Stimulated activated CD8-positive, alpha-beta memory T cell treated with anti-CD3 and anti-CD28 coated beads, Interleukin-7, amount 100 ng/mL, for 24 hours (primary cell): Measurements from ENCODE around the gene MYO10.
A peak's percentile ranks its signal among the peaks of the same experiment; 100 is the strongest.
"Not testable (repeated sequence)": the region's sequence is repeated elsewhere in the genome, so short reads cannot be mapped to it uniquely, and the experiment has no call there.

Experiments used
- DNase-seq: peaks from one replicate; pipeline ENCODE4 v3.0.0-alpha.2; 2020; ENCODE audit warnings: low read depth

Gene MYO10

DNA sequence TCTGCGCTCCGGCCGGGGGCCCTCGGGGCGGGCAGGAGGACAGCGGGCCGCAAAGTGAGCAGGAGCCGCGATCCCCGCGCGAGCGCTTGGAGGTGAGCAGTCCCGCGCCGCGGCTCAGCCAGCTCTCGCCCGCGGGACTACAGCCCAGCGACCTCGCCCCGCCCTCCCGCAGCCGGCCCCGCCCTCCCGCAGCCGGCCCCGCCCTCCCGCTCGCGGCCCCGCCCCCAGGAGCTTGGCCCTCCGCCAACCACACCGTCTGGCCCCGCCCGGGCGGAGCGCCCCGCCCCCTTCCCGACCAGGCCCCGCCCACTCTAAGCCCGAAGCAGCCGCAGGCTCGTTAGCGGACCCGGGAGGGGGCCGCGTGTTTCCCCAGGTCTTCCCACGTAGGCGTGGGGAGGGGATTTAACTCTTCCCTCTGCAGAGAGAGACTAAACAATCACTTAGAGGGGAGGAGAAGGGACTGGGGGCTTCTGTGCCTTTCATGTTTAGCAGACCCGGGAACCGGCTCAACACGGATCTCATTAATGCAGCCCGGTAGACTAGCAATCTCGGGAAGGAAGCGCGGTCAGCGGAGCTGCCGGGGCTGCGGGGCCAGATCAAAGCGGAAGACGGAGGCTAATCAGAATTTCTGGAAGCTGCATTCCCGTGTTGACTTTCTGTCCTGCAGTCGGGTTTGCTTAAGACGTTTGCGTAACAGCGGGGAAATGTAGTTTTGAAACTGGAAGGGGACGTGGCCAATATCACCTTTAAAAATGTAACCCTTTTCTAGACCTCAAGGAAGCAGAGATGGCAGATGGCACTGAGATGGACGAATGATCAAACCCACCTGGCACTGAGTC lies at the start of gene MYO10:
TSS of gene MYO10 (minus strand) at position 139 of the 839 bp plus-strand sequence. CDS start 480 bp downstream, outside the sequence.
- DNase-seq, result peak; percentile 20

GRCh38 chr5:16985304-16985703 lies 49.2 kb upstream of the MYO10 start:
- DNase-seq, result not testable (repeated sequence)

GRCh38 chr5:16983972-16984371 lies 47.9 kb upstream of the MYO10 start:
- no peak for DNase-seq

GRCh38 chr5:16983022-16983639 lies 47.0 kb upstream of the MYO10 start:
- DNase-seq, result no peak

GRCh38 chr5:16981700-16982099 lies 45.6 kb upstream of the MYO10 start:
- DNase-seq, result no peak

DNA sequence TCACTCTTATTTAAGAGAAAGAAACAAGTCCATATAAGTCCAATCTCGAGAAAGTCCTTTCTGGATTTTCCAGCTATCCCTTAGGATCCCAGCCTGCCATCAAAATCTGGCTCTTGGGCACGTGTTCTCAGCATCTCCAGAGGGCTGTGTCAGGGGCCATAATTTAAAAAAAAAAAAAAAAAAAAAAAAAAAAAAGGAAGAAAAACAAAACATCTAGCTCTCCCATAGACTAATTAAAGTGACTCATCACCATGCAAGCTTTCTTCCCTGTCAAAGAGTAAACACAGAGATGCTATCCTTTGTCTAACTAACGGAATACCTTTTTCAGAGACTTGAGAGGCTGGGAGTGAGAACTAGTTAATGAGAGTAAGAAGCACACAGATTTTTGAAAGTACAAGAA lies 44.9 kb upstream of the MYO10 start:
- no peak for DNase-seq

DNA sequence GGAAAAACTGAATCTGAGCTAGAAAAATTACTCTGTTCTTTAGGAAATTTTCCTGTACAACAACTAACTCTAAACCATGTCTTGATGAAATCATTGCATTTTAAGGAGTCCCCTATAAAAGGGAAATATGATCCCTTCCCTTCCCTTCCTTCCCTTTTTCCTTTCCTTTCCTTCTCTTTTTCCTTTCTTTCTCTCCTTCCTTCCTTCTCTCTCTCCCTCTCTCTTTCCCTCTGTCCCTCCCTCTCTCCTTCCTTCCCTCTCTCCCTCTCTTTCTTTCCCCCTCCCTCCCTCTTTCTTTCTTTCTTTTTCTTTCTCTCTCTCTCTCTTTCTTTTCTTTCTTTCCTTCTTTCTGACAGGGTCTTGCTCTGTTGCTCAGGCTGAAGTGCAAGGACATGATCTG lies 42.2 kb upstream of the MYO10 start:
- no peak for DNase-seq

- DNase-seq, result no peak
Observed at GRCh38 chr5:16976625-16977008, 40.5 kb upstream of the MYO10 start.

DNA sequence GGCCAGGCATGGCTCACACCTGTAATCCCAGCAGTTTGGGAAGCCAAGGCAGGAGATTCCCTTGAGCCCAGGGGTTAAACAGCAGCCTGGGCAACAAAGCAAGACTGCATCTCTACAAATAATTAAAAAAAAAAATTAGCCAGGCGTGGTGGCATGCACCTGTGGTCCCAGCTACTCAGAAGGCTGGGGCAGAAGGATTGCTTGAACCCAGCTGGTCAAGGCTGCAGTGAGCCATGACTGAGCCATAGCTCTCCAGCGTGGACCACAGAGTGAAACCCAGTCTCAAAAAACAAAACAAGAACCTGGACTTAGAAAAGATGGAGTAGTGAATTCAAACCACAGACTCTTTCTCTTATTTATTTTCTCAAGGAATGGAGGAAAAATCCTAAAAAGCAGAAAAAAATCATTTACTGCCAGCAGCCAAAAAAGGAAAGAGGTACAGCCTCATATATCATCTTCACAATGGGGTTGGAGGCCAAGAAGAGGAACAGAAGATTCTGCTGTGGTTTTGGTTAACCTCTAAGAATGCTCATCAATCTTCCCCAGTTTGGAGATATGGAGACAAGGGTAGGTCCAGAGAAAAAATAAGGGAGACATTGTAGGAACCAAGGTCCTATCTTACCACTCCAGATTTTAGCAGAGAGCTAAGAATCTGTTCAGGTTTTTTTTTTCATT lies 40.0 kb upstream of the MYO10 start:
- DNase-seq, result no peak

GRCh38 chr5:16974981-16975380 lies 38.9 kb upstream of the MYO10 start:
- DNase-seq, result no peak

DNA sequence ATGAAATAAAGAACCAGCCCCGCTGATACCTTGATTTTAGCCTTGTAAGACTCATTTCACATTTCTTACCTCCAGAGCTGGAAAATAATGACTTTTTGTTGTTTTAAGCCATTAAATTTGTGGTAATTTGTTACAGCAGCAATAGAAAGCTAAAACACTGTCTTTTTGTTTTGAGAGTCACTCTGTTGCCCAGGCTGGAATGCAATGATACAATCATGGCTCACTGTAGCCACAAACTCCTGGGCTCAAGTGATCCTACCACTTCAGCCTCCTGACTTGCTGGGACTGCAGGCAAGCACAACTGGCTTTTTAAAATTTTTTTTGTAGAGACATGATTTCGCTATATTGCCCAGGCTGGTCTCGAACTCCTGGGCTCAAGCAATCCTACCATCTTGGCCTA lies 34.7 kb upstream of the MYO10 start:
- no peak for DNase-seq

GRCh38 chr5:16970260-16970659 lies 34.2 kb upstream of the MYO10 start:
- no peak for DNase-seq

- no peak for DNase-seq
Observed at GRCh38 chr5:16965581-16965980, 29.5 kb upstream of the MYO10 start.

GRCh38 chr5:16963821-16964220 lies 27.7 kb upstream of the MYO10 start:
- no peak for DNase-seq

DNA sequence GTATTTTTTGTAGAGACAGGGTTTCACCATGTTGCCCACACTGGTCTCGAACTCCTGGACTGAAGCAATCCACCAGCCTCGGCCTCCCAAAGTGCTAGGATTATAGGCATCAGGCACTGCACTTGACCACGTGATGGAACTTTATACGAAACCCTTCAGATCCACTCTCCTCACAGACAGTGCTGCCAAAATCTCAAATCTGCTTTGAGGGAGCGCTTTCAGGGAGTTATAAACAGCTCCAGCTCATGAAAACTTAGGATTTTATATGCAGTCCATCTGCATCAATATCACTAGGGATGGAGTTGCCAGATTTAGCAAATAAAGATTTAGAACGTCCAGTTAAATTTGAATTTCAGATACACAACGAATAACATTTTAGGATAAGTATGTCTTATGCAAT lies 25.0 kb upstream of the MYO10 start:
- DNase-seq, result no peak

DNA sequence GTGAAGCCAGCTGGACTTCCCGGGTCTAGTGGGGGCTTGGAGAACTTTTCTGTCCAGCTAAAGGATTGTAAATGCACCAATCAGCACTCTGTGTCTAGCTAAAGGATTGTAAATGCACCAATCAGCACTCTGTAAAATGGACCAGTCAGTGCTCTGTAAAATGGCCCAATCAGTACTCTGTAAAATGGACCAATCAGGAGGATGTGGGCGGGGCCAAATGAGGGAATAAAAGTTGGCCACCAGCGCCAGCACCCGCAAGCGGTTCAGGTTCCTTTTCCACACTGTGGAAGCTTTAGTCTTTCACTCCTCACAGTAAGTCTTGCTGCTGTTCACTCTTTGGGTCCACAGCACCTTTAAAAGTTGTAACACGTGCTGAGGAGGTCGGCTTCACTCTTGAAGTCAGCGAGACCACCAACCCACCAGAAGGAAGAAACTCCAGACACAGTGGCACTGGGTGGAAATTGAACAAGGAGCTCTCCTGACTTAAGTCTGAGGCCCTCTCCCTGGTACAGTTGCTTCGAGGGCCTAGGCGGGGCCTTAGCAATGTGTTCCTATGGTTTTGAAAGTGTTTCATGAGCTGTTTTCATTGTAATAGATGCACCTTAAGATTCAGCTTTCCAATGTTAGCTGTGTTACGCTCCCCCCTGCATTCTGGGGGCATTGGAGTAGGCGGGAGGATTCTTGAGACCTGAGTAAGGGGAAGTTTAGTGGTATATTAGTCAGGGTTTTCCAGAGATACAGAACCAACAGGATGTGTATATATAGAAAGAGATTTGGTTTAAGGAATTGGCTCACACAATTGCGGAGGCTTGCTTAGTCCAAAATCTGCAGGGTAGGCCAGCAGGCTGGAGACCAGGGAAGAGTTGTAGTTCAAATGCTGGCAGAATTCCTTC lies 21.5 kb upstream of the MYO10 start:
- DNase-seq, result no peak

GRCh38 chr5:16953729-16954128 lies 17.6 kb upstream of the MYO10 start:
- no peak for DNase-seq

- no peak for DNase-seq
Observed at GRCh38 chr5:16952968-16953671, 17.0 kb upstream of the MYO10 start.

- no peak for DNase-seq
Observed at GRCh38 chr5:16946725-16947124, 10.6 kb upstream of the MYO10 start.

- DNase-seq, result no peak
Observed at GRCh38 chr5:16944816-16945562, 8.9 kb upstream of the MYO10 start.
